T-helper 2 cell treated with Interferon-gamma antibody and Interleukin-4, amounts not matched to agents 5 μg/mL and 100 μg/mL, for 36 hours (primary cell): ENCODE data around the gene EPB41L4A.

Experiments
- DNase-seq: peaks from one replicate; pipeline ENCODE4 v3.0.0; 2021; ENCODE audit warnings: low spot score
- H3K27ac Mint-ChIP-seq: one replicate; pipeline ENCODE4 v1.8.0; 2021; ENCODE audit warnings: mild to moderate bottlenecking, mixed read lengths
- H3K27me3 Mint-ChIP-seq: one replicate; pipeline ENCODE4 v1.8.0; 2021; ENCODE audit warnings: low read depth, mixed read lengths
- H3K36me3 Mint-ChIP-seq: one replicate; pipeline ENCODE4 v1.8.0; 2021; ENCODE audit warnings: low read depth, mixed read lengths
- H3K4me1 Mint-ChIP-seq: one replicate; pipeline ENCODE4 v1.8.0; 2021; ENCODE audit warnings: low read depth, mixed read lengths
- H3K4me3 Mint-ChIP-seq: one replicate; pipeline ENCODE4 v1.8.0; 2022; ENCODE audit warnings: mild to moderate bottlenecking, moderate library complexity, mixed read lengths
- H3K9me3 Mint-ChIP-seq: one replicate; pipeline ENCODE4 v1.8.0; 2021; ENCODE audit warnings: mixed read lengths

EPB41L4A gene

GRCh38 chr5:112257976-112258375 lies 161.1 kb downstream of the EPB41L4A start:
- Mint-ChIP-seq H3K36me3 (no peaks in the 10 kb centered on the region), H3K9me3 (no peaks in the 10 kb centered on the region), H3K4me3 (no peak overlapping the region), H3K27me3 (no peaks in the 10 kb centered on the region), H3K27ac (no peak overlapping the region), H3K4me1 (no peaks in the 10 kb centered on the region)
- DNase-seq, result no peak

- DNase-seq, result no peak
- no peak overlapping the region for H3K27ac Mint-ChIP-seq
- H3K4me3 Mint-ChIP-seq, result no peak overlapping the region
- no peaks in the 10 kb centered on the region for H3K36me3 Mint-ChIP-seq
- H3K4me1 Mint-ChIP-seq, result no peaks in the 10 kb centered on the region
- H3K9me3 Mint-ChIP-seq, result no peaks in the 10 kb centered on the region
- H3K27me3 Mint-ChIP-seq, result no peaks in the 10 kb centered on the region
Observed at GRCh38 chr5:112257005-112257404, 162.1 kb downstream of the EPB41L4A start.

DNA sequence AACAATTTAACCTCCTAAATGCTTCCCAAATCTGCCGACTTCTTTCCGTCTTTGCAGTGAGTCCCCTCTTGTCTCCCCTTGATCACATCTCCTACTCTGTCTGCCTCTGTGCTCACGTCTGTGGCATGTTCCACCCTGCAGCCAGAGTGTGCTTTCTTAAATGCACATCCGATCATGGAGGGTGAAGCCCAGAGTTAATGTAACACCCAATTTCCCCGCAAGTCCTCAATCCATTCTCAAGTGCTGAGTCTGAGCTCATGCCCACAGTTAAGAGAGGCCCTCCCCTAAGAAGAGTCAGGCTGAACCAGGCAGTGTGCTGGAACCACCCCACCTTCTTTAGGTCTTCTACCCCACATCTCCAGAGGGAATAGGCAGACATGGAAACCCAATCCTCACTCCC lies 164.8 kb downstream of the EPB41L4A start:
- no peaks in the 10 kb centered on the region for H3K9me3 Mint-ChIP-seq
- H3K27ac Mint-ChIP-seq, result no peak overlapping the region
- H3K4me1 Mint-ChIP-seq, result no peaks in the 10 kb centered on the region
- H3K36me3 Mint-ChIP-seq, result no peaks in the 10 kb centered on the region
- H3K27me3 Mint-ChIP-seq, result no peaks in the 10 kb centered on the region
- no peak for DNase-seq
- no peak overlapping the region for H3K4me3 Mint-ChIP-seq

DNA sequence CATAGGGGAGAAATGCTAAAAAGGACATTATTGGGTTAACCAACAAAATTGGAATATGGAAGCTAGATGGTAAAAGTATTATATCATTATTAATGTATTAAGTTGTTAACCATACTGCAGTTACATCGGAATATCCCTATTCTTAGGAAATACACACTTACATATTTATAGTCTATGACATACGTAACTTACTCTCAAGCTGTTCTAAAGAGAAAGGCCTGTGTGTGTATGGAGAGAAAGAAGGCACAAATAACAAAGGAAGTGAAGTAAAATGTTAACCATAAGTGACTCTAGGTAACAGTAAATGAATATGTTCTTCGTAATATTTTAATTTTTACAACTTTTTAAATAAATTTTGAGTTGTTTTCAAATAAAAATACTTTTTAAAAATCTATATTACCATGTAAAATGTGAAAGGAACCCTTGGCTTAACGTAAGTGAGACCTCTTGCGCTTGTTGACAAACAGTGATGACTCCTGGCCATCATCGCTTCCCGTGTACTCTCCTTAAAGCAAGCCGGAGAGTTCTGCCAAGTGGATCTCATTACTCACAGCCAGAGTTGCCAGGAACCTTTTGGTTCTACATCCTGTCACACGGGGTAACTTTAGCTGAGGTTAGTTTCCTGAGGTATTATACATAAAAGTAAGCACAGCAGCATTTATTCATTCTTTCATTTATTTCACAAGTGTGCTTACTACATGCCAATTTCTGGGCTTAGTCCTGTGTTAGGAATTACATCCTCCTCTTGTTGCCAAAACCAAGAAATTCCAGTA lies 165.4 kb downstream of the EPB41L4A start:
- H3K27ac Mint-ChIP-seq, result no peak overlapping the region
- DNase-seq, result no peak
- no peaks in the 10 kb centered on the region for H3K4me1 Mint-ChIP-seq
- no peaks in the 10 kb centered on the region for H3K36me3 Mint-ChIP-seq
- no peaks in the 10 kb centered on the region for H3K9me3 Mint-ChIP-seq
- H3K4me3 Mint-ChIP-seq, result no peak overlapping the region
- H3K27me3 Mint-ChIP-seq, result peaks cover 4% of the 10 kb centered on the region

DNA sequence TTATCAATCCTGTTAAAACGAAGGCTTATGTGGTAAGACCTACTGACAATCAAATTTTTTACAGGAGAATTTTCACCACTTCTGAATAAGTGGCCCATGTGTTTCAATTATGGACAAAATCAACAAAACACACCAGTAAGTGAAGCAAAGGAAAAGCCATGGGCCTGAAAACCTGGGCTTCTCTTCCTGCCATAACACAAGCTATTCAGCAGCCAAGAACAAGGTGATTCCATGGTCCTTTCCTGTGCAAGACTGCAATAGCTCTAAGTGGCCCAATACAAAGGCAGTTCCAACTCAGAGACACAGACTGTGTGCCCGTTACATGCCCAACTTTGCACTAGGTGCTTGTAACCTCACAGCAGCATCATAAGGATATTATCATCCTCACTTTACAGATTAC lies 168.5 kb downstream of the EPB41L4A start:
- Mint-ChIP-seq H3K36me3 (no peaks in the 10 kb centered on the region), H3K4me3 (no peak overlapping the region), H3K27me3 (peaks cover 7% of the 10 kb centered on the region), H3K27ac (no peak overlapping the region), H3K4me1 (no peaks in the 10 kb centered on the region), H3K9me3 (no peaks in the 10 kb centered on the region)
- DNase-seq, result no peak

DNA sequence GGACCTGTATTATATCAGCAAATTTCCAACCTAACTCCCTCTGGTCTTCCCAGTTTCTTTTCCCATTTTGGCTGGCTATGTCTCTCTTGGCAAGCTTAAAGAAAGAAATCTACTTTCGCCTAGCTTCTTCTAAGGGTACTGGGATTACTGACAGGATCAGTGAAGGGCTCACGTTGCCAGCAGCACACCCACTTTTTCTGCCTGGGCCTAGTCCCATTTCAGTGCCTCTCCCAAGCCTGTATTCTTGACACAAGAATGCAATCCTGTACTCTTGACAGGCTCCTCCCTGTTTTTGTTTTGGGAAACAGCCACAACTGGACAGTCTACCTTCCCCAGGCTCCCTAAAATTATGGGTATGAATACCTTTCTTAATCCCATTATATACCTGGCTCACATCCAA lies 170.5 kb downstream of the EPB41L4A start:
- no peaks in the 10 kb centered on the region for H3K4me1 Mint-ChIP-seq
- H3K36me3 Mint-ChIP-seq, result no peaks in the 10 kb centered on the region
- peaks cover 7% of the 10 kb centered on the region for H3K27me3 Mint-ChIP-seq
- H3K4me3 Mint-ChIP-seq, result no peak overlapping the region
- H3K9me3 Mint-ChIP-seq, result no peaks in the 10 kb centered on the region
- no peak for DNase-seq
- no peak overlapping the region for H3K27ac Mint-ChIP-seq

- H3K4me3 Mint-ChIP-seq, result no peak overlapping the region
- DNase-seq, result no peak
- peaks cover 7% of the 10 kb centered on the region for H3K27me3 Mint-ChIP-seq
- H3K27ac Mint-ChIP-seq, result no peak overlapping the region
- H3K9me3 Mint-ChIP-seq, result no peaks in the 10 kb centered on the region
- no peaks in the 10 kb centered on the region for H3K4me1 Mint-ChIP-seq
- no peaks in the 10 kb centered on the region for H3K36me3 Mint-ChIP-seq
Observed at GRCh38 chr5:112247960-112248359, 171.1 kb downstream of the EPB41L4A start.

DNA sequence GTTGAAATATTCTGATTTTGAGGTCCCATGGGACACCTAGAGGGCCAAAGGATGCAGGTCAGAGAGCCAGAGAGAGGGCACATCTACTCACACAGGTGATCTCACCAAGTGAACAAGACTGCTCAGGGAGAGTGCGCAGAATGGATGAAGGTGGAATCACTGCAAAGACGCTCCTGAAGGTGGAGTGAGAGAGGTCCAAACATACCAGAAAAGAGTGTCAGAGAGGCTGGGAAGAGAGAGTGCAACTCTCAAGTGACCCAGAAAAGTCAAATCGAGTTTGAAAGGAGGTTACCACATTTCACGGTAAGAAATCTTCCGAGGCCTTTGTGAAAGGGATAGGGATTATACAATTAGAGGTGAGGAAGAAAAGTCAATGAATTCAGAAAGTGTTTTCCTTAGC lies 173.4 kb downstream of the EPB41L4A start:
- DNase-seq, result no peak
- H3K27me3 Mint-ChIP-seq, result peaks cover 7% of the 10 kb centered on the region
- H3K9me3 Mint-ChIP-seq, result no peaks in the 10 kb centered on the region
- no peaks in the 10 kb centered on the region for H3K36me3 Mint-ChIP-seq
- H3K4me3 Mint-ChIP-seq, result no peak overlapping the region
- H3K27ac Mint-ChIP-seq, result no peak overlapping the region
- no peaks in the 10 kb centered on the region for H3K4me1 Mint-ChIP-seq

DNA sequence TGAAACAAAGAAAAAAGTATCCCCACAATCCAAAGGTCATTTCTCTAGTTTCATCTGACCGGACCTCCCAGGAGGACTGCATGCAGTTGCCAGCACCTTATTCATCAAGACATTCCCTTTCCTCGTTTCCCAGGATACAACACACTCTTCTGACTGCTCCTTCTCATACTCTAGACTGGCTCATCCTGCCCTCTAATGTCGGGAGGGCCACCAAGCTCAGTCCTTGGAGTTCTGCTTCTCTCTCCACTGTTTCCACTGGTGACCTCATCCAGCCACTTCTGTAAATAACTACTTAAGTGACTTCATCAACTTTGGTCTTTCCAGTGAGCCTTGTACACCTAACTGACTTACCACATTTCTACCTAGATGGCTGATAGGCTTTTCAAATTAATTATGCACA lies 179.1 kb downstream of the EPB41L4A start:
- Mint-ChIP-seq H3K4me1 (no peaks in the 10 kb centered on the region), H3K4me3 (no peak overlapping the region), H3K27ac (no peak overlapping the region), H3K36me3 (no peaks in the 10 kb centered on the region), H3K27me3 (peaks cover 5% of the 10 kb centered on the region), H3K9me3 (no peaks in the 10 kb centered on the region)
- no peak for DNase-seq

- H3K4me1 Mint-ChIP-seq, result no peaks in the 10 kb centered on the region
- no peak overlapping the region for H3K27ac Mint-ChIP-seq
- H3K4me3 Mint-ChIP-seq, result no peak overlapping the region
- no peaks in the 10 kb centered on the region for H3K36me3 Mint-ChIP-seq
- no peaks in the 10 kb centered on the region for H3K9me3 Mint-ChIP-seq
- no peak for DNase-seq
- H3K27me3 Mint-ChIP-seq, result peaks cover 5% of the 10 kb centered on the region
Observed at GRCh38 chr5:112238473-112238872, 180.6 kb downstream of the EPB41L4A start.

- Mint-ChIP-seq H3K27ac (no peak overlapping the region), H3K27me3 (peaks cover 5% of the 10 kb centered on the region), H3K4me1 (no peaks in the 10 kb centered on the region), H3K36me3 (no peaks in the 10 kb centered on the region), H3K4me3 (no peak overlapping the region), H3K9me3 (no peaks in the 10 kb centered on the region)
- DNase-seq, result no peak
Observed at GRCh38 chr5:112237456-112237855, 181.6 kb downstream of the EPB41L4A start.

GRCh38 chr5:112234000-112234399 lies 185.1 kb downstream of the EPB41L4A start:
- no peaks in the 10 kb centered on the region for H3K36me3 Mint-ChIP-seq
- DNase-seq, result no peak
- H3K27me3 Mint-ChIP-seq, result no peaks in the 10 kb centered on the region
- H3K27ac Mint-ChIP-seq, result no peak overlapping the region
- H3K4me1 Mint-ChIP-seq, result no peaks in the 10 kb centered on the region
- no peak overlapping the region for H3K4me3 Mint-ChIP-seq
- no peaks in the 10 kb centered on the region for H3K9me3 Mint-ChIP-seq

DNA sequence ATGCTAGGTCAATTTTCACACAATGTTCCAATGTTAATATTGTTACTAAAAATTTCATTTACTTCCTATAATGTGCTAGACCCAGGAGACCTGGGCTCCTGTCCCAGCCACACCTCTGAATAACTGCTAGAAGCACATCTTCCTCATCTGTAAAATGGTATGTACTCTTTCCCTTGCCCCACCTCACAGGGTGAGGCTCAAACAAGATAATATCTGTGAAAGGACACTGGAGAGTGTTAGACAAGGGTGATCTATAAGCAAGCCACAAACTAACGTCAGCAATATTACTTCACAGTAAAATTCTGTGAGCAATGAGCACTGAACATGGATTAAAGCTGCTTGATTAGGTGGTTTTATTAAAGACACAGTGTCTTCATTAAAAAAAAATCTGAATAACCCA lies 186.4 kb downstream of the EPB41L4A start:
- no peaks in the 10 kb centered on the region for H3K36me3 Mint-ChIP-seq
- no peak for DNase-seq
- H3K4me3 Mint-ChIP-seq, result no peak overlapping the region
- no peaks in the 10 kb centered on the region for H3K27me3 Mint-ChIP-seq
- H3K4me1 Mint-ChIP-seq, result no peaks in the 10 kb centered on the region
- H3K9me3 Mint-ChIP-seq, result no peaks in the 10 kb centered on the region
- no peak overlapping the region for H3K27ac Mint-ChIP-seq

GRCh38 chr5:112230606-112231005 lies 188.5 kb downstream of the EPB41L4A start:
- no peak overlapping the region for H3K27ac Mint-ChIP-seq
- no peaks in the 10 kb centered on the region for H3K9me3 Mint-ChIP-seq
- no peak for DNase-seq
- no peaks in the 10 kb centered on the region for H3K4me1 Mint-ChIP-seq
- no peak overlapping the region for H3K4me3 Mint-ChIP-seq
- no peaks in the 10 kb centered on the region for H3K27me3 Mint-ChIP-seq
- no peaks in the 10 kb centered on the region for H3K36me3 Mint-ChIP-seq

DNA sequence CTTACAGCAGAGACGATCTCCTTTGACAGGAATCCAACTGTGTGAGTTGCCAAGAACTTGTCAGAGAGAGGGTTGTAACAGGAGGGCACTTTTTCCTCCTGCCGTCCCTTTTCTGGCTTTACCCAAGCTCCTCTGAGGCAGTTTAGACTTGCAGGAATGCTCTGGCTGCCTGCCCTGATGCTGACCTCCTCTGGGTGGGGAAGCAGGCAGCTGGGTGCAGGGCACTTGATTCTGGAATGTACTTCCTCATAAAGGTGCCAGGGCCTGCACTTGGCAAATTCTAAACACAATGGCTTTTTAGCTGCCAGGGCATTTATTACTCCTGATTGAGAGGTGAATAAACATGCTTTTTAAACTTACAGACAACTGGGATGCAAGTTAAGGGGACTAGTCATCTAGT lies 190.4 kb downstream of the EPB41L4A start:
- no peak for DNase-seq
- Mint-ChIP-seq H3K27ac (no peak overlapping the region), H3K27me3 (no peaks in the 10 kb centered on the region), H3K4me1 (no peaks in the 10 kb centered on the region), H3K36me3 (no peaks in the 10 kb centered on the region), H3K9me3 (no peaks in the 10 kb centered on the region), H3K4me3 (no peak overlapping the region)
